ENCODE measurements around the gene CACNA1G. TPM values are rescaled to one million over a fixed set of nuclear protein-coding genes. Genes with fewer than 3 reads are reported as not detected.

CACNA1G gene
- total RNA-seq, 1 donor from 2014 or later, result 0.27 TPM

GRCh38 chr17:50562242-50563091 lies 2.0 kb downstream of the CACNA1G start:
- peaks cover 20% of the 10 kb centered on the region for H3K4me1 ChIP-seq (ENCODE audit: insufficient read depth, low read length)
- FAIRE-seq (no peak), DNase-seq (ENCODE audit: low read depth) (no peak)
- TF ChIP-seq CTCF (IDR thresholded peaks at IDR 0.05; ENCODE audit: insufficient read depth, low read depth, low read length) (no peak), EZH2 (IDR thresholded peaks at IDR 0.05; ENCODE audit: insufficient read depth, low read length) (peak; percentile 98)
- no peak overlapping the region for H3K9ac ChIP-seq (ENCODE audit: low read length)
- H3K36me3 Mint-ChIP-seq (ENCODE audit: low read depth, unreplicated experiment), result peaks cover 2% of the 10 kb centered on the region
- no peak overlapping the region for H2AFZ ChIP-seq (ENCODE audit: low read depth, low read length)
- H3K27ac Mint-ChIP-seq (ENCODE audit: unreplicated experiment), result no peak overlapping the region
- peaks cover 72% of the 10 kb centered on the region for H3K27me3 ChIP-seq (ENCODE audit: insufficient read depth, low read length)
- no peak overlapping the region for H3K4me2 ChIP-seq (ENCODE audit: low read length)
- no peak overlapping the region for H3K27ac ChIP-seq (ENCODE audit: low read depth, low read length)
- no peak overlapping the region for H3K4me3 ChIP-seq (ENCODE audit: insufficient read depth, low read depth, low read length)
- H3K36me3 ChIP-seq (ENCODE audit: insufficient read depth, low read length), result no peaks in the 10 kb centered on the region
- no peaks in the 10 kb centered on the region for H3K79me2 ChIP-seq (ENCODE audit: insufficient read depth, low read length)
- H4K20me1 ChIP-seq (ENCODE audit: insufficient read depth, low read length), result peaks cover 8% of the 10 kb centered on the region
- H3K9me3 ChIP-seq (ENCODE audit: insufficient read depth, low read depth, low read length), result no peaks in the 10 kb centered on the region
- H3K4me1 Mint-ChIP-seq (ENCODE audit: low read depth, unreplicated experiment), result peaks cover 13% of the 10 kb centered on the region
- H3K27me3 Mint-ChIP-seq (ENCODE audit: low read depth, unreplicated experiment), result peaks cover 58% of the 10 kb centered on the region
- H3K9me3 Mint-ChIP-seq (ENCODE audit: unreplicated experiment), result no peaks in the 10 kb centered on the region
- H3K4me3 Mint-ChIP-seq (ENCODE audit: unreplicated experiment), result peak overlapping the region; percentile 27

DNA sequence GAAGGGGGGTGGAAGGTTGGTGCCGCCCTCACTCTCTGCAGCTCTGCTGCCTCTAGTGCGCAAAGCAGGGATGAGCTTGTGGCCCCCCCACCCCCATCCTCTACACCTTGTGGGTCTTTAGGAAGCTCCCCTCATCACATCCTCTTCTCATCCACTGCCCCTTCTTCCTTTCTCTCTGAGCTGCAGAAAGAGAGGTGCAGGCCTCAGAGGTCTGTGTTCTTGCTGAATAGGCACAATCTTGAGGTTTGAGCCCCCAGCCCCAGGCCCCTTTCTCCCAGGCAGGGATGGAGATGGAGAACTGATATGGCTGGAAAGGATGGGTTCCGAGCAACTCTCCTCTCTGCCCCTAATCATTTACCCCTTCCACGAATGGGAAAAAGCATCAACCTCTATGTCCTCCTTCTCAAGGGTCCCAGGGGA lies 2.6 kb downstream of the CACNA1G start:
- peaks cover 2% of the 10 kb centered on the region for H3K36me3 Mint-ChIP-seq (ENCODE audit: low read depth, unreplicated experiment)
- Histone ChIP-seq H4K20me1 (ENCODE audit: insufficient read depth, low read length) (peaks cover 6% of the 10 kb centered on the region), H3K79me2 (ENCODE audit: insufficient read depth, low read length) (no peaks in the 10 kb centered on the region), H3K4me3 (ENCODE audit: insufficient read depth, low read depth, low read length) (no peak overlapping the region), H3K4me1 (ENCODE audit: insufficient read depth, low read length) (peaks cover 20% of the 10 kb centered on the region), H3K4me2 (ENCODE audit: low read length) (no peak overlapping the region), H3K9me3 (ENCODE audit: insufficient read depth, low read depth, low read length) (no peaks in the 10 kb centered on the region), H3K27me3 (ENCODE audit: insufficient read depth, low read length) (peaks cover 72% of the 10 kb centered on the region), H3K9ac (ENCODE audit: low read length) (no peak overlapping the region), H2AFZ (ENCODE audit: low read depth, low read length) (no peak overlapping the region), H3K27ac (ENCODE audit: low read depth, low read length) (no peak overlapping the region), H3K36me3 (ENCODE audit: insufficient read depth, low read length) (no peaks in the 10 kb centered on the region)
- DNase-seq (ENCODE audit: low read depth) (no peak), FAIRE-seq (no peak)
- no peak overlapping the region for H3K4me3 Mint-ChIP-seq (ENCODE audit: unreplicated experiment)
- peaks cover 16% of the 10 kb centered on the region for H3K4me1 Mint-ChIP-seq (ENCODE audit: low read depth, unreplicated experiment)
- H3K9me3 Mint-ChIP-seq (ENCODE audit: unreplicated experiment), result no peaks in the 10 kb centered on the region
- H3K27ac Mint-ChIP-seq (ENCODE audit: unreplicated experiment), result no peak overlapping the region
- peaks cover 58% of the 10 kb centered on the region for H3K27me3 Mint-ChIP-seq (ENCODE audit: low read depth, unreplicated experiment)
- TF ChIP-seq CTCF (IDR thresholded peaks at IDR 0.05; ENCODE audit: insufficient read depth, low read depth, low read length) (no peak), EZH2 (IDR thresholded peaks at IDR 0.05; ENCODE audit: insufficient read depth, low read length) (no peak)

- Mint-ChIP-seq H3K4me1 (ENCODE audit: low read depth, unreplicated experiment) (peaks cover 15% of the 10 kb centered on the region), H3K9me3 (ENCODE audit: unreplicated experiment) (no peaks in the 10 kb centered on the region), H3K36me3 (ENCODE audit: low read depth, unreplicated experiment) (peaks cover 5% of the 10 kb centered on the region), H3K27ac (ENCODE audit: unreplicated experiment) (no peak overlapping the region), H3K4me3 (ENCODE audit: unreplicated experiment) (no peak overlapping the region), H3K27me3 (ENCODE audit: low read depth, unreplicated experiment) (peaks cover 59% of the 10 kb centered on the region)
- no peaks in the 10 kb centered on the region for H3K79me2 ChIP-seq (ENCODE audit: insufficient read depth, low read length)
- peak overlapping the region; percentile 30 for H3K4me2 ChIP-seq (ENCODE audit: low read length)
- TF ChIP-seq EZH2 (IDR thresholded peaks at IDR 0.05; ENCODE audit: insufficient read depth, low read length), result no peak
- TF ChIP-seq CTCF (IDR thresholded peaks at IDR 0.05; ENCODE audit: insufficient read depth, low read depth, low read length), result no peak
- no peak overlapping the region for H3K27ac ChIP-seq (ENCODE audit: low read depth, low read length)
- H3K4me3 ChIP-seq (ENCODE audit: insufficient read depth, low read depth, low read length), result no peak overlapping the region
- H2AFZ ChIP-seq (ENCODE audit: low read depth, low read length), result no peak overlapping the region
- H3K9ac ChIP-seq (ENCODE audit: low read length), result no peak overlapping the region
- peak; percentile 34 for DNase-seq (ENCODE audit: low read depth)
- FAIRE-seq, result no peak
- H3K36me3 ChIP-seq (ENCODE audit: insufficient read depth, low read length), result no peaks in the 10 kb centered on the region
- H3K9me3 ChIP-seq (ENCODE audit: insufficient read depth, low read depth, low read length), result no peaks in the 10 kb centered on the region
- peaks cover 55% of the 10 kb centered on the region for H3K27me3 ChIP-seq (ENCODE audit: insufficient read depth, low read length)
- peaks cover 9% of the 10 kb centered on the region for H3K4me1 ChIP-seq (ENCODE audit: insufficient read depth, low read length)
- H4K20me1 ChIP-seq (ENCODE audit: insufficient read depth, low read length), result no peaks in the 10 kb centered on the region
Measured at GRCh38 chr17:50564916-50565315, 4.4 kb downstream of the CACNA1G start.
